PC-3 (cell line): ENCODE results near the gene TPRG1.

Experiments
- EZH2 ChIP-seq: fragments of 300-600 bp; sonication (generic); IDR thresholded peaks from one replicate; pipeline ENCODE4 v1.6.1; 2017; ENCODE audit warnings: antibody characterized with exemption, mild to moderate bottlenecking, low read length; ENCODE audit not compliant: unreplicated experiment
- TF ChIP-seq, protein P1 (sequence below): fragments of 300-600 bp; sonication (generic); conservative IDR thresholded peaks from 2 replicates; pipeline ENCODE4 v1.5.1; 2017; ENCODE audit warnings: antibody characterized with exemption, low read depth, mild to moderate bottlenecking, low read length

DNA sequence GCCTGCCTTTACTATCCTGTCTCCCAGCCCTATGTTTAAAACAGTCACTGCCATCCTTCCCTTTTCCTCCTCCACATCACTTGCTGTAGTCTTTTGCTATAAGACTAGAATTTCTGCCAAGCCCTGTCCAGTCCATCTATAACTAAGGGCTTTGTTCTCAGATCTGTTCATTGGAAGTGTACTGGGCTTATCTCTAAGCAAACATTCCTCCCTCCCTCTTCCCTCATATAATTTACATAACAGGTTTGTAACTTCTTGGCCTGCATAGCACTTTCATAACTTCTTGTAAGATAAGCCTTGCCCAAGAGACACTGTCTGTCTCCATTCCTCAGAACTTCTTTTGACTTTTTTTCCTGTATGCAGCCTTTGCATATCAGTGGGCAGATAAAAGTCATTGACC is 16.7 kb downstream of the TPRG1 start:
- TF ChIP-seq, protein P1, sequence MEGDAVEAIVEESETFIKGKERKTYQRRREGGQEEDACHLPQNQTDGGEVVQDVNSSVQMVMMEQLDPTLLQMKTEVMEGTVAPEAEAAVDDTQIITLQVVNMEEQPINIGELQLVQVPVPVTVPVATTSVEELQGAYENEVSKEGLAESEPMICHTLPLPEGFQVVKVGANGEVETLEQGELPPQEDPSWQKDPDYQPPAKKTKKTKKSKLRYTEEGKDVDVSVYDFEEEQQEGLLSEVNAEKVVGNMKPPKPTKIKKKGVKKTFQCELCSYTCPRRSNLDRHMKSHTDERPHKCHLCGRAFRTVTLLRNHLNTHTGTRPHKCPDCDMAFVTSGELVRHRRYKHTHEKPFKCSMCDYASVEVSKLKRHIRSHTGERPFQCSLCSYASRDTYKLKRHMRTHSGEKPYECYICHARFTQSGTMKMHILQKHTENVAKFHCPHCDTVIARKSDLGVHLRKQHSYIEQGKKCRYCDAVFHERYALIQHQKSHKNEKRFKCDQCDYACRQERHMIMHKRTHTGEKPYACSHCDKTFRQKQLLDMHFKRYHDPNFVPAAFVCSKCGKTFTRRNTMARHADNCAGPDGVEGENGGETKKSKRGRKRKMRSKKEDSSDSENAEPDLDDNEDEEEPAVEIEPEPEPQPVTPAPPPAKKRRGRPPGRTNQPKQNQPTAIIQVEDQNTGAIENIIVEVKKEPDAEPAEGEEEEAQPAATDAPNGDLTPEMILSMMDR = no peak
- no peak for TF ChIP-seq EZH2
